HL-60 (cell line): ENCODE measurements around the gene RBFA.
"Not testable (repeated sequence)": the region's sequence is repeated elsewhere in the genome, so short reads cannot be mapped to it uniquely, and the experiment has no call there.

Experiments
- DNase-seq, 2 experiments: peaks; one replicate each; pipeline ENCODE4 v3.0.0-alpha.2; 2010 to 2020; ENCODE audit warnings: low read depth in 1 of 2, low spot score in 1 of 2
- H3K27ac ChIP-seq: fragments of 250-450 bp; sonication (Bioruptor Pico); replicated peaks from 2 replicates; pipeline ENCODE4 v1.5.1; 2020; ENCODE audit warnings: mild to moderate bottlenecking, moderate library complexity
- H3K27me3 ChIP-seq: fragments of 250-450 bp; sonication (Bioruptor Pico); 2 replicates; pipeline ENCODE4 v1.5.1; 2021; ENCODE audit warnings: mild to moderate bottlenecking, moderate library complexity; ENCODE audit not compliant: insufficient read depth, poor library complexity, severe bottlenecking
- H3K4me3 ChIP-seq: replicated peaks from 2 replicates; pipeline ENCODE4 v1.5.1; 2011; ENCODE audit warnings: mild to moderate bottlenecking, control low read depth, low read length; ENCODE audit not compliant: insufficient read depth
- GABPA ChIP-seq: IDR thresholded peaks from 2 replicates; pipeline ENCODE4 v1.6.1; 2012; ENCODE audit warnings: low read depth
- POLR2AphosphoS5 ChIP-seq: IDR thresholded peaks from 2 replicates; pipeline ENCODE4 v1.6.1; 2012; ENCODE audit warnings: low read depth
- SPI1 ChIP-seq: IDR thresholded peaks from 2 replicates; pipeline ENCODE4 v1.6.1; 2012; ENCODE audit warnings: low read depth, mild to moderate bottlenecking, borderline replicate concordance
- TF ChIP-seq, protein P1 (sequence below): IDR thresholded peaks from one replicate; pipeline ENCODE4 v1.5.1; 2011; ENCODE audit warnings: low read length, control low read depth, inconsistent platforms; ENCODE audit not compliant: insufficient read depth
- TF ChIP-seq, protein P2 (sequence below): IDR thresholded peaks from 2 replicates; pipeline ENCODE4 v1.6.1; 2012; ENCODE audit warnings: low read depth; ENCODE audit not compliant: insufficient replicate concordance

RBFA gene

DNA sequence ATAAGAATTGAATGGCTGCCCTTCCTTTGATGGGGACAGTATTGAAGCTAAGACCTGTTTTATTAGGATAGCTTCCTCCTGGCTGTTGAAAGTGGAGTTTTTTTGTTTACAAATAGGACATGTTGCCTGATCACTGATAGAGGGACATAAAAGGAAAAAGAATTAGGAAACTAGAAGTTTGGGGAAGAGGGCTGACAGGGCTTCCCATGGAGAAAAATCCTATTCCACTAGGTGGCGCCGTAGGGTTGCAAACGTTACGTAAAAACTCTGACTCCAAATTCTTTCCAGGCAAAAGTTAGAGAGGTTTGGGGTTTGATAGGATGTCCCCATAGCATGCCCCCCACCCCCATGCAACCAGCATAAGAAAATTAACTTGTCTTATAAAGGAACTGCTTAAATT is 11.1 kb upstream of the RBFA start:
- peak; percentile 45 to 54 for DNase-seq
- H3K4me3 ChIP-seq: no peak overlapping the region
- no peak overlapping the region for H3K27ac ChIP-seq
- H3K27me3 ChIP-seq: no peaks in the 10 kb centered on the region
- TF ChIP-seq, protein P1, sequence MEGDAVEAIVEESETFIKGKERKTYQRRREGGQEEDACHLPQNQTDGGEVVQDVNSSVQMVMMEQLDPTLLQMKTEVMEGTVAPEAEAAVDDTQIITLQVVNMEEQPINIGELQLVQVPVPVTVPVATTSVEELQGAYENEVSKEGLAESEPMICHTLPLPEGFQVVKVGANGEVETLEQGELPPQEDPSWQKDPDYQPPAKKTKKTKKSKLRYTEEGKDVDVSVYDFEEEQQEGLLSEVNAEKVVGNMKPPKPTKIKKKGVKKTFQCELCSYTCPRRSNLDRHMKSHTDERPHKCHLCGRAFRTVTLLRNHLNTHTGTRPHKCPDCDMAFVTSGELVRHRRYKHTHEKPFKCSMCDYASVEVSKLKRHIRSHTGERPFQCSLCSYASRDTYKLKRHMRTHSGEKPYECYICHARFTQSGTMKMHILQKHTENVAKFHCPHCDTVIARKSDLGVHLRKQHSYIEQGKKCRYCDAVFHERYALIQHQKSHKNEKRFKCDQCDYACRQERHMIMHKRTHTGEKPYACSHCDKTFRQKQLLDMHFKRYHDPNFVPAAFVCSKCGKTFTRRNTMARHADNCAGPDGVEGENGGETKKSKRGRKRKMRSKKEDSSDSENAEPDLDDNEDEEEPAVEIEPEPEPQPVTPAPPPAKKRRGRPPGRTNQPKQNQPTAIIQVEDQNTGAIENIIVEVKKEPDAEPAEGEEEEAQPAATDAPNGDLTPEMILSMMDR: peak; percentile 15
- TF ChIP-seq, protein P2, sequence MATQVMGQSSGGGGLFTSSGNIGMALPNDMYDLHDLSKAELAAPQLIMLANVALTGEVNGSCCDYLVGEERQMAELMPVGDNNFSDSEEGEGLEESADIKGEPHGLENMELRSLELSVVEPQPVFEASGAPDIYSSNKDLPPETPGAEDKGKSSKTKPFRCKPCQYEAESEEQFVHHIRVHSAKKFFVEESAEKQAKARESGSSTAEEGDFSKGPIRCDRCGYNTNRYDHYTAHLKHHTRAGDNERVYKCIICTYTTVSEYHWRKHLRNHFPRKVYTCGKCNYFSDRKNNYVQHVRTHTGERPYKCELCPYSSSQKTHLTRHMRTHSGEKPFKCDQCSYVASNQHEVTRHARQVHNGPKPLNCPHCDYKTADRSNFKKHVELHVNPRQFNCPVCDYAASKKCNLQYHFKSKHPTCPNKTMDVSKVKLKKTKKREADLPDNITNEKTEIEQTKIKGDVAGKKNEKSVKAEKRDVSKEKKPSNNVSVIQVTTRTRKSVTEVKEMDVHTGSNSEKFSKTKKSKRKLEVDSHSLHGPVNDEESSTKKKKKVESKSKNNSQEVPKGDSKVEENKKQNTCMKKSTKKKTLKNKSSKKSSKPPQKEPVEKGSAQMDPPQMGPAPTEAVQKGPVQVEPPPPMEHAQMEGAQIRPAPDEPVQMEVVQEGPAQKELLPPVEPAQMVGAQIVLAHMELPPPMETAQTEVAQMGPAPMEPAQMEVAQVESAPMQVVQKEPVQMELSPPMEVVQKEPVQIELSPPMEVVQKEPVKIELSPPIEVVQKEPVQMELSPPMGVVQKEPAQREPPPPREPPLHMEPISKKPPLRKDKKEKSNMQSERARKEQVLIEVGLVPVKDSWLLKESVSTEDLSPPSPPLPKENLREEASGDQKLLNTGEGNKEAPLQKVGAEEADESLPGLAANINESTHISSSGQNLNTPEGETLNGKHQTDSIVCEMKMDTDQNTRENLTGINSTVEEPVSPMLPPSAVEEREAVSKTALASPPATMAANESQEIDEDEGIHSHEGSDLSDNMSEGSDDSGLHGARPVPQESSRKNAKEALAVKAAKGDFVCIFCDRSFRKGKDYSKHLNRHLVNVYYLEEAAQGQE: no peak

DNA sequence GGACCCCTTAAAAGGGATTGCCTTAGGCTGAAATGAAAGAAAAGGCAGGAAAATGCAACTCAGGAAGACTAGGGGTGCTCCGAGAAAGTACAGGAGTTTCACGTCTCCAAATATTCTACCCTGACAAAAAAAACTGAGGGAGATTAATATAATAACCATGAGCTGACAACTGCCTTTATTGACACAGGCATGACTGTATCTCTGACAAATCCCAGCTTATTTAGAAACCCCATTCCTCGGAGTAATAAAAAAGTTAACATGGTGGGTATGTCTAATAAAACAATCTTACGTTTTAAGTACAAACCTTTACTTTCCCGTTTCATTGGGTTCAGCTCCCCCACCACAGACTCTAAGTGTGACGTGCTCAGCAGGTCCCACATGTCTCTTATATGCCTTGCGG is 7.9 kb upstream of the RBFA start:
- TF ChIP-seq GABPA (no peak), SPI1 (no peak), POLR2AphosphoS5 (no peak)
- TF ChIP-seq, protein P1: no peak
- TF ChIP-seq, protein P2: no peak
- Histone ChIP-seq H3K4me3 (no peak overlapping the region), H3K27ac (no peak overlapping the region), H3K27me3 (no peaks in the 10 kb centered on the region)
- no peak for DNase-seq

DNA sequence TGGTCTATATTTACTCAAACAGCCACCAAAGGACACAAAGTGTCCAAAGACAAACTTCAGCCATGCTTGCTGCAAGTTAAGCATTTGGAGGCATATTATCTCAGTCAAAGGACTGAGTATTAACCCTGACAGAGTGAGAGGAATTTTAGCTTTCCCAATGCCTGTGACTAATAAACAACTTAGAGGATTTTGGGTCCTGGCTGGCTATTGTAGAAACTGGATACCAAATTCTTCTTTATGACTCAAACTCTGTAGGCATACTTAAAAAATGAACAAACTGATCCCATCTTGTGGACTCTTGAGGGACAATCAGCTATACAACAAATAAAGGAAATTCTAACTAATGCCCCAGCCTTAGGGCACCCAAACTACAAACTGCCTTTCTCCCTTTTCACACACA is 6.5 kb upstream of the RBFA start:
- not testable (repeated sequence) for H3K27me3 ChIP-seq, H3K27ac ChIP-seq, H3K4me3 ChIP-seq, DNase-seq

DNA sequence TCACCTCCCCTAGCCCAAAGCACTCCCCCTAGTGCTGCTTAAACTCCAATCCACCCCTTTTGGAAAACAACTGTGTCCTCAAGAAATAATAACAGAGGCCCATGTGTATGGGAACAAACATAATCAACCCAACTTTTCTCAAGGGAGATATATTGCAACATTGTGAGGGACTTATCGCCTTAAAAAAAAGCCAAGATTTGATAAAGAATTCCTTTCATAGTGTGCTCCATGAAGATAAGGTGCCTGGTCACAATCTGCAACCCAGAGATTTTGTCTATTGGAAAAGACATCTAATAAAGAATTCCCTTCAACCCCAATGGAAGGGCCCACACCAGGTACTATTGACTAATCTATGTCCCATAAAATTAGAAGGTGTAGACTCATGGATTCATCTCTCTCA is 4.5 kb upstream of the RBFA start:
- no peak for TF ChIP-seq SPI1
- TF ChIP-seq GABPA: no peak
- TF ChIP-seq, protein P2: no peak
- TF ChIP-seq, protein P1: no peak
- no peak for TF ChIP-seq POLR2AphosphoS5
- no peak for DNase-seq
- Histone ChIP-seq H3K27ac (no peak overlapping the region), H3K27me3 (no peaks in the 10 kb centered on the region), H3K4me3 (no peak overlapping the region)
